Spleen (tissue), 7 donors: ENCODE measurements around the gene OMA1.

Source experiments
- CTCF ChIP-seq, 11 experiments: fragments of 200-600 bp in 7 of 11; fragments of 450-650 bp in 4 of 11; sonication (generic) in 4 of 11; IDR thresholded peaks in 8 of 11; conservative IDR thresholded peaks in 3 of 11; 1 replicate in 7 of 11; 2 replicates in 4 of 11; pipeline versions ENCODE4 v1.4.0 to v1.8.0; 2016 to 2021; ENCODE audit warnings: antibody characterized with exemption in 11 of 11, inconsistent platforms in 4 of 11, mild to moderate bottlenecking in 1 of 11
- POLR2A ChIP-seq, 3 donors: fragments of 450-650 bp; IDR thresholded peaks; one replicate each; pipeline ENCODE4 v1.5.1; 2017; ENCODE audit warnings: antibody characterized with exemption in 3 of 3, mild to moderate bottlenecking in 1 of 3
- POLR2AphosphoS5 ChIP-seq, 3 donors: sonication (generic); formaldehyde crosslinking; IDR thresholded peaks; one replicate each; pipeline ENCODE4 v1.5.1; 2017; ENCODE audit warnings: antibody characterized with exemption in 3 of 3
- donor health status: DM: no; HTN: no; CAD: no; lungs with moderate emphysema.
- donor health status: DM: no; HTN: no; CAD: no.
- donor health status: DM: no; HTN: no; CAD: no.

GRCh38 chr1:58434607-58435006, 111.9 kb downstream of the OMA1 start:
- TF ChIP-seq POLR2AphosphoS5 (IDR thresholded peaks at IDR 0.05) (no peak), CTCF (IDR thresholded peaks at IDR 0.05 in 8 of 11, conservative IDR thresholded peaks at IDR 0.05 in 3 of 11) (no peak), POLR2A (IDR thresholded peaks at IDR 0.05) (no peak)
